Lower lobe of right lung (tissue), 2 donors: Measurements from ENCODE around the gene MYOZ2. TPM values are rescaled to one million over a fixed set of nuclear protein-coding genes. Genes with fewer than 3 reads are reported as not detected.
A peak's percentile ranks its signal among the peaks of the same experiment; 100 is the strongest.

Experiments
- ATAC-seq, 2 donors: fragments of 200-7000 bp; cut with Tn5 transposase; one replicate each; pipeline ENCODE4 v1.9.1; 2020 to 2022; ENCODE audit warnings: mild to moderate bottlenecking in 2 of 2, moderate library complexity in 2 of 2
- DNase-seq: peaks from one replicate; pipeline ENCODE4 v3.0.0-alpha.2; 2020
- H3K27ac ChIP-seq: fragments of 200-600 bp; one replicate; pipeline ENCODE4 v1.8.0; 2022
- H3K27me3 ChIP-seq: fragments of 200-600 bp; one replicate; pipeline ENCODE4 v1.8.0; 2022; ENCODE audit warnings: low read depth
- H3K36me3 ChIP-seq: fragments of 200-600 bp; one replicate; pipeline ENCODE4 v1.8.0; 2022; ENCODE audit warnings: mild to moderate bottlenecking
- H3K4me1 ChIP-seq: fragments of 200-600 bp; one replicate; pipeline ENCODE4 v1.8.0; 2022
- H3K4me3 ChIP-seq: fragments of 200-600 bp; one replicate; pipeline ENCODE4 v1.8.0; 2022; ENCODE audit warnings: mild to moderate bottlenecking
- H3K9me3 ChIP-seq: fragments of 200-600 bp; one replicate; pipeline ENCODE4 v1.8.0; 2022
- CTCF ChIP-seq: fragments of 200-600 bp; IDR thresholded peaks from one replicate; pipeline ENCODE4 v1.8.0; 2022; ENCODE audit warnings: antibody characterized with exemption, mild to moderate bottlenecking
- intact Hi-C: fragments of 100-400 bp; cut with DNase I; formaldehyde crosslinking; loops from one replicate; pipeline ENCODE4 v1.11.0; 2022
- total RNA-seq: library from RNA; stranded (reverse); fragmentation: NEBNext Ultra II Directional; extraction: Animal tissue kit (Norgen Biotek cat#: 25700); gene quantifications from one replicate; pipeline ENCODE4 v1.2.1, GENCODE V29; 2021
- donor health status: DM: no; HTN: yes; CAD: no; lungs with severe emphysema.

Gene MYOZ2
- total RNA-seq, 1 donor from 2014 or later: not detected

GRCh38 chr4:119128148-119128547, 7.5 kb upstream of the MYOZ2 start:
- DNase-seq: no peak
- Histone ChIP-seq H3K4me3 (no peak overlapping the region), H3K27ac (no peak overlapping the region), H3K27me3 (no peaks in the 10 kb centered on the region), H3K9me3 (no peaks in the 10 kb centered on the region), H3K36me3 (no peaks in the 10 kb centered on the region), H3K4me1 (no peaks in the 10 kb centered on the region)
- no peak for ATAC-seq
- intact Hi-C loops: no loop called here
- no peak for TF ChIP-seq CTCF

GRCh38 chr4:119130365-119131065, 5.1 kb upstream of the MYOZ2 start:
- H3K27ac ChIP-seq: peak overlapping the region; percentile 39

GRCh38 chr4:119131164-119131563, 4.5 kb upstream of the MYOZ2 start:
- no peaks in the 10 kb centered on the region for H3K27me3 ChIP-seq
- no peaks in the 10 kb centered on the region for H3K9me3 ChIP-seq
- no peaks in the 10 kb centered on the region for H3K36me3 ChIP-seq
- H3K27ac ChIP-seq: peak overlapping the region; percentile 39
- H3K4me1 ChIP-seq: no peaks in the 10 kb centered on the region
- intact Hi-C loops: no loop called here
- H3K4me3 ChIP-seq: no peak overlapping the region
- DNase-seq (no peak), ATAC-seq (no peak)
- TF ChIP-seq CTCF: no peak

More at GRCh38 chr4:119130365-119131065, 5.1 kb upstream of the MYOZ2 start:
- no peaks in the 10 kb centered on the region for H3K9me3 ChIP-seq
- no peaks in the 10 kb centered on the region for H3K36me3 ChIP-seq
- H3K4me3 ChIP-seq: no peak overlapping the region
- DNase-seq (no peak), ATAC-seq (peak in 1 of 2 donors; percentile 39)
- no peaks in the 10 kb centered on the region for H3K4me1 ChIP-seq
- intact Hi-C loops: no loop called here
- no peaks in the 10 kb centered on the region for H3K27me3 ChIP-seq
- TF ChIP-seq CTCF: no peak

GRCh38 chr4:119132306-119132705, 3.3 kb upstream of the MYOZ2 start:
- Histone ChIP-seq H3K9me3 (no peaks in the 10 kb centered on the region), H3K36me3 (no peaks in the 10 kb centered on the region), H3K27ac (no peak overlapping the region), H3K27me3 (no peaks in the 10 kb centered on the region), H3K4me1 (no peaks in the 10 kb centered on the region), H3K4me3 (no peak overlapping the region)
- ATAC-seq (no peak), DNase-seq (no peak)
- intact Hi-C loops: no loop called here
- no peak for TF ChIP-seq CTCF

- DNase-seq: no peak
- Histone ChIP-seq H3K27me3 (no peaks in the 10 kb centered on the region), H3K27ac (no peak overlapping the region), H3K36me3 (no peaks in the 10 kb centered on the region), H3K4me1 (peaks cover 12% of the 10 kb centered on the region), H3K9me3 (no peaks in the 10 kb centered on the region), H3K4me3 (no peak overlapping the region)
- ATAC-seq: no peak
- intact Hi-C loops: no loop called here
- no peak for TF ChIP-seq CTCF
Observed at GRCh38 chr4:119136546-119136945, 914 bp downstream of the MYOZ2 start.
